SU-DHL-6 (cell line): ENCODE measurements around the gene BSG.

Source experiments
- H2AFZ ChIP-seq: fragments of 200-600 bp; sonication (generic); 2 replicates; pipeline ENCODE4 v1.6.1; 2014; ENCODE audit warnings: low read depth, mild to moderate bottlenecking, moderate library complexity, mixed read lengths, antibody characterized with exemption, low read length; ENCODE audit not compliant: severe bottlenecking
- H3F3A ChIP-seq: fragments of 200-600 bp; shearing (Covaris generic); 2 replicates; pipeline ENCODE4 v1.6.0; 2016; ENCODE audit warnings: antibody characterized with exemption, mild to moderate bottlenecking; ENCODE audit not compliant: insufficient read depth
- H3K27ac ChIP-seq: fragments of 200-600 bp; sonication (generic); 2 replicates; pipeline ENCODE4 v1.5.1; 2016; ENCODE audit warnings: low read depth, mild to moderate bottlenecking, low read length, moderate library complexity, mixed read lengths
- H3K27me3 ChIP-seq: fragments of 200-600 bp; sonication (generic), shearing (Covaris generic); 2 replicates; pipeline ENCODE4 v1.6.0; 2014; ENCODE audit warnings: mild to moderate bottlenecking, low read length
- H3K36me3 ChIP-seq: fragments of 200-600 bp; sonication (generic); 2 replicates; pipeline ENCODE4 v1.6.1; 2014; ENCODE audit warnings: mild to moderate bottlenecking, low read length, mixed read lengths
- H3K4me2 ChIP-seq: fragments of 300-600, 200-600 bp; shearing (Covaris generic), sonication (generic); 2 replicates; pipeline ENCODE4 v1.6.0; 2014; ENCODE audit warnings: low read length, low read depth, mild to moderate bottlenecking; ENCODE audit not compliant: poor library complexity, severe bottlenecking
- H3K4me3 ChIP-seq: fragments of 200-600 bp; sonication (generic); 2 replicates; pipeline ENCODE4 v1.5.1; 2014; ENCODE audit warnings: antibody characterized with exemption, low read length, mild to moderate bottlenecking, mixed read lengths; ENCODE audit not compliant: insufficient read depth, poor library complexity, severe bottlenecking
- H3K79me2 ChIP-seq: fragments of 200-600 bp; sonication (generic); 2 replicates; pipeline ENCODE4 v1.6.1; 2014; ENCODE audit warnings: mild to moderate bottlenecking, low read length, moderate library complexity; ENCODE audit not compliant: insufficient read depth
- H3K9ac ChIP-seq: fragments of 200-600 bp; sonication (generic); 2 replicates; pipeline ENCODE4 v1.7.0; 2014; ENCODE audit warnings: mild to moderate bottlenecking, low read length
- H3K9me2 ChIP-seq: fragments of 200-600 bp; sonication (generic); replicated peaks from 2 replicates; pipeline ENCODE4 v1.6.1; 2014; ENCODE audit warnings: low read length; ENCODE audit not compliant: insufficient read depth
- H3K9me3 ChIP-seq: fragments of 200-600 bp; sonication (generic); 2 replicates; pipeline ENCODE4 v1.6.1; 2014; ENCODE audit warnings: low read length, mixed read lengths; ENCODE audit not compliant: insufficient read depth
- H4K20me1 ChIP-seq: fragments of 200-600 bp; sonication (generic); 2 replicates; pipeline ENCODE4 v1.6.1; 2014; ENCODE audit warnings: low read depth, mild to moderate bottlenecking, antibody characterized with exemption, low read length, moderate library complexity, mixed read lengths
- CTCF ChIP-seq: fragments of 200-600 bp; sonication (generic); IDR thresholded peaks from one replicate; pipeline ENCODE4 v1.5.1; 2017; ENCODE audit warnings: antibody characterized with exemption, mild to moderate bottlenecking, low read length, moderate library complexity; ENCODE audit not compliant: insufficient read depth, poor library complexity, severe bottlenecking
- EZH2phosphoT487 ChIP-seq: fragments of 200-600 bp; sonication (generic), shearing (Covaris generic); conservative IDR thresholded peaks from 2 replicates; pipeline ENCODE4 v1.6.1; 2018; ENCODE audit warnings: mild to moderate bottlenecking, antibody characterized with exemption, low read length, moderate library complexity, mixed read lengths

Gene BSG

DNA sequence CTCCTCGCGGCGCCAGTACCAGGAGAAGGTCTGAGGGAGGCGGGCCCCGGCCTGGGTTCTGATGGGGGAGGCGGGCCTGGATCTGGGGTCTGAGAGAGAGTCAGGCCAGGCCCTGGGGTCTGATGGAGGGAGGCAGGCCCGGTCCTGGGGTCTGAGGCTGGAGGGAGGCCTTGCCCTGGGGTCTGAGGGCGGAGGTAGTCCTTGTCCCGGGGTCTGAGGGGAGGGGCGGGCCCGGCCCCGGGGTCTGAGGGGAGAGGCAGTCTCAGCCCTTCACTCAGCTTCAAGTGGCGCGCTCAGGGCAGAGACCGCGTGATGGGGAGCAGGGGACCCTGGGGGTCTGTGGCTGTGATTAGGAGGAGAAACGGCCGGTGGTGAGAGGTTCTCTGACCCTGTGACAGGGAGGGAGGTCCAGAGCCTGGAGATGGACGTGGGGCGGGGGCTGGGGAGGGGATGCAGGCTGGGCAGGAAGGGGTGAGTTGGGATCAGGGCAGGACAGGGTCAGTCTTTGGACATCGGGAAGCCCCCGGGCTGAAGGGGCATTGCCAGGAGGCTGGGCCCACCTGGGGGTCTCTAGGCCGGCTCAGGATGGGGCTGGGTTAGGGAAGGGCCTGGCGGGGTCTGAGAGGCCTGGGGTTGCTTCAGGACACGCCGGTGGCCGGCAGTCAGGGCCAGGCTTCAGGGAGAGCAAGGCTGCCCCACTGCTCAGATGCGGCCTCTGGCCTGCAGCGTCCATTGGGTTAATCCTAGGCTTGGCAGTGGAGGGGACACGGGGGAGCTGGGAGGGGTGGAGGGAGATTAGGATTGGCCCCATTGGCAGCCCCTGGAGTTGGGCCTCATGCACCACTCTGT is 36.0 kb downstream of the BSG start:
- TF ChIP-seq CTCF (no peak), EZH2phosphoT487 (no peak)
- no peak overlapping the region for H3K9ac ChIP-seq

DNA sequence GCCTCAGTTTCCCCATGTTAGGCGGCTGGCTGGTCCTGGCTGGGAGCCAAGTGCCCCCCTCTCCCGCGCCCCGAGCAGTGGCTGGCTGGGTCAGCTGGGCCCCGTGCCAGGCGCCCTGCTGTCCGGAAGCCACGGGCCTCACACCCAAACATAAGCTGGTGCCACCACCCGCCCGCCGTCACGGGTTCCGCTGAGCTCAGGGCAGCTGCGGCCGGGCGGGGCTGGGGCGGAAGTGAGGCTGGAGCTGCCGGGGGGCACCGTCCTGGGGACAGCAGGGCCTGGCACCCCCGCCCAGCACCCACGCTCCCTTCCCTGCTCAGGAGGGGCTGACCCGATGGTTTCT is 36.6 kb downstream of the BSG start:
- no peak for TF ChIP-seq EZH2phosphoT487
- TF ChIP-seq CTCF, result no peak
- no peak overlapping the region for H3K9ac ChIP-seq
- H3K4me3 ChIP-seq, result no peak overlapping the region
- no peak overlapping the region for H3K4me2 ChIP-seq
- H2AFZ ChIP-seq, result no peak overlapping the region
- H3F3A ChIP-seq, result no peaks in the 10 kb centered on the region
- no peak overlapping the region for H3K27ac ChIP-seq
- H4K20me1 ChIP-seq, result no peaks in the 10 kb centered on the region
- no peaks in the 10 kb centered on the region for H3K79me2 ChIP-seq
- H3K27me3 ChIP-seq, result no peaks in the 10 kb centered on the region
- no peaks in the 10 kb centered on the region for H3K36me3 ChIP-seq
- no peaks in the 10 kb centered on the region for H3K9me2 ChIP-seq
- no peaks in the 10 kb centered on the region for H3K9me3 ChIP-seq

More for the DNA sequence above, 36.0 kb downstream of the BSG start:
- Histone ChIP-seq H3K27ac (no peak overlapping the region), H3K4me3 (no peak overlapping the region), H3K36me3 (no peaks in the 10 kb centered on the region), H3F3A (no peaks in the 10 kb centered on the region), H3K79me2 (no peaks in the 10 kb centered on the region), H2AFZ (no peak overlapping the region), H3K9me2 (no peaks in the 10 kb centered on the region), H4K20me1 (no peaks in the 10 kb centered on the region), H3K4me2 (no peak overlapping the region), H3K9me3 (no peaks in the 10 kb centered on the region), H3K27me3 (no peaks in the 10 kb centered on the region)

DNA sequence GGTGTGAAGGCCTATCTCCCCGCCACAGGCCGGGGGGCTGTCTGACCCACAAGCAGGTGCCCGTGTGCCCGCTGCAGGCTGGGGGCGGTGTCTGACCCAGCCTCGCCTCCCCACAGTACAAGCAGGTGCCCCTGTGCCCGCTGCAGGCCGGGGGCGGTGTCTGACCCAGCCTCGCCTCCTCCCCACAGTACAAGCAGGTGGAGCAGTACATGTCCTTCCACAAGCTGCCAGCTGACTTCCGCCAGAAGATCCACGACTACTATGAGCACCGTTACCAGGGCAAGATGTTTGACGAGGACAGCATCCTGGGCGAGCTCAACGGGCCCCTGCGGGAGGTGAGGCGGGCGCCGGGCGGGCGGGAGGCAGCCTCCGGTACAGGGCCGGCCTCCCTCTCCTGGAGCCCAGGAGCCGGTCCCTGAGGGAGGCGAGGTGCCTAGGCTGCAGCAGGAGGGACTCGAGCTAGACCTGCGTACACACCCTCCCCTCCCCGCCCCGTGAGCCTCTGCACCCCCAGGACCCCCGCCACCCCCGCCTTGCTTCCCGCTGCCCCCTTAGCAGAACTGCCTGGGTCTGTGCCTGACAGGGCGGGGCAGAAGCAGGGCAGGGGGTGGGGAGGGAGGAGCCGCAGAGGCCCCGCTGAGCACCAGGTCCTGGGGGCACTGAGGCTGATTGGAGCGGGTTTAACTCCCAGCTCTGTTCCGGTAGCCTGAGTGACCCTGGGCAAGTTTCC is 37.8 kb downstream of the BSG start:
- Histone ChIP-seq H3K79me2 (no peaks in the 10 kb centered on the region), H3K27ac (peak overlapping the region; percentile 49), H3K9me3 (no peaks in the 10 kb centered on the region), H4K20me1 (no peaks in the 10 kb centered on the region), H3F3A (no peaks in the 10 kb centered on the region), H3K9ac (peak overlapping the region; percentile 42), H3K4me2 (peak overlapping the region; percentile 18), H3K9me2 (no peaks in the 10 kb centered on the region), H3K36me3 (no peaks in the 10 kb centered on the region), H3K27me3 (no peaks in the 10 kb centered on the region), H2AFZ (peak overlapping the region; percentile 17), H3K4me3 (no peak overlapping the region)
- no peak for TF ChIP-seq EZH2phosphoT487
- no peak for TF ChIP-seq CTCF
